ENCODE results near the gene SBF2.
"Not testable (repeated sequence)": the region's sequence is repeated elsewhere in the genome, so short reads cannot be mapped to it uniquely, and the experiment has no call there.

The SBF2 gene

DNA sequence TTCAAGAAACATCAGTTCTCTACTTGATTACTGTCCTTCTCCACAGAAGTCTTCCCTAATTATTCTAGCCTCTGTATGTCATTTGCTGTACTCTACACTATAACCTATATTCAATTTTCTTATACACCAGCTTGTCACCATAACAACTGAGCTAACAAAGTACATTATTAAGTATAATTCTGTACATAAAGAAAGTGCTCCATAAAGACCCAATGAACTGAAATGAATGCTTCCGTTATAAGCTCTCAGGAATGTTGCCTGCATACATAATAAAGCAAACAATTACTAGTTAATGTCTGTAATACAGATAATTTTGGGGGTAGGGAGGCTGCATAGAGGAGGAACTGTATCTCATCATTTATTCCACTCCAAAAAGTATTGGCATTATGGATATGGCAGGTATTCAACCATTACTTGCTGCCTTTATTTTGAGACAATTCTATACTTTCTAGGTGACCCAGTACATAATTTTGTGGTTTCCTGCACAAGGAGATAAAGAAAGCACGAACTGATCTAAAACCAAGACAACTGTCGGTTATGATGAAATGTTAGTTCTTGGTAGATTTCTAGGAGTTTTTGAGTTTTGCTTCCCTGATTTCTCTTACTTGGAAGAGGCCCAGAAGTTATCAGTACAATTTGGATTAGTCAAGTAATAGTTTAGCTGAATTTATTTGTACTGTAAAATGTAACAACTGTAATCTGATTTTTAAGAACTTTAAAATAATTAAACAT lies 202.5 kb downstream of the SBF2 start:
- Histone ChIP-seq H3K9ac (ENCODE audit: low read length) (no peak overlapping the region), H3K4me3 (ENCODE audit: low read length) (no peak overlapping the region), H3K36me3 (ENCODE audit: control insufficient read depth, low read depth, low read length) (no peaks in the 10 kb centered on the region), H3K27ac (ENCODE audit: low read length) (no peak overlapping the region), H3K4me1 (ENCODE audit: control insufficient read depth, low read depth, low read length) (no peaks in the 10 kb centered on the region), H3K27me3 (ENCODE audit: control insufficient read depth, insufficient read depth, low read length) (no peaks in the 10 kb centered on the region), H3K9me3 (ENCODE audit: control insufficient read depth, low read depth, low read length) (no peaks in the 10 kb centered on the region)

DNA sequence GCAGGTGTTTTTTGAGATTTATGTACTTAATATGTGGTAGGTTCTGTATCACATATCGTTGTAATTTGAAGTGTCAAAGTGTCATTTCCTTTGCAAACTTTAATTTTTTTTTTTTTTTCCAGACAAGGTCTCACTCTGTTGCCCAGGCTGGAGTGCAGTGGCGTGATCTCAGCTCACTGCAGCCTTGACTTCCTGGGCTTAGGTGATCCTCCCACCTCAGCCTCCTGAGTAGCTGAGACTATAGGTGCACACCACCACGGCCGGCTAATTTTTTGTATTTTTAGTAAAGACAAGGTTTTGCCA lies 206.1 kb downstream of the SBF2 start:
- H3K36me3 ChIP-seq (ENCODE audit: control insufficient read depth, low read depth, low read length); H3K27me3 ChIP-seq (ENCODE audit: control insufficient read depth, insufficient read depth, low read length); H3K27ac ChIP-seq (ENCODE audit: low read length); H3K4me1 ChIP-seq (ENCODE audit: control insufficient read depth, low read depth, low read length); H3K4me3 ChIP-seq (ENCODE audit: low read length); H3K9ac ChIP-seq (ENCODE audit: low read length); H3K9me3 ChIP-seq (ENCODE audit: control insufficient read depth, low read depth, low read length): not testable (repeated sequence)

DNA sequence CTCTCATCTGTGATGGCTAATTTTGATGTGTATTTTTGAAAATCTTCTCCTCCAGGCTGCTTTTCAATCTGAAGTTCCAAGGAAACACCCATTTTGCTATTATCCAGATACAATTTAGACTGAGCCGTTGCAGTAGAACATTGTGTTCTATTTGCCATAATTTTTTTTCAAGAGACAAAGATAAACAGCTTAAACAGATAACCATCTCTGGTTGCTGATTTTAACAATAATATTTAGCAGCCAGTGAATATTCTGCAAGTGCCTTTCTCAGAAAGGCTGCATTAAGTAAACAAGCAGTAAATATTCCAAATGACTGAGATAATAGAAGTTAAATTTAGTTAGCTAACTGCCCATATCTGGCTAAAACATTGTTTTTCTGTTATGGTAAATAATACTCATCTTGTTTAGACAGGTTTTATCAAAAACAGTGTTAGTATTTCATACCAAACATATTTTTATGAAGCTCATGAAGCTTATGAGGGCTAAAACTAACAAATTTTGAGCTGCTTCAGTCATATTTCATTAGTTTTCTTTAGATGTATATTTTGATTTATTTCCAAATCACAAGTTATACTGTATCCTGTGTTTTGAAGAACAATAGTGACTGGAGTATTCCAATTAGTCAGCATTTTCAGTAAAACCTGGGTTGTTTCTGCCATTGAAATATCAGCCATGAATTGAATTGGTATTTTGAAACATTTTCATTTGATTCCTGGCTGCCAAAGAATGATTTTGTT lies 206.7 kb downstream of the SBF2 start:
- H3K9me3 ChIP-seq (ENCODE audit: control insufficient read depth, low read depth, low read length), result no peaks in the 10 kb centered on the region
- no peak overlapping the region for H3K4me3 ChIP-seq (ENCODE audit: low read length)
- no peak overlapping the region for H3K27ac ChIP-seq (ENCODE audit: low read length)
- H3K36me3 ChIP-seq (ENCODE audit: control insufficient read depth, low read depth, low read length), result no peaks in the 10 kb centered on the region
- no peaks in the 10 kb centered on the region for H3K27me3 ChIP-seq (ENCODE audit: control insufficient read depth, insufficient read depth, low read length)
- no peaks in the 10 kb centered on the region for H3K4me1 ChIP-seq (ENCODE audit: control insufficient read depth, low read depth, low read length)
- no peak overlapping the region for H3K9ac ChIP-seq (ENCODE audit: low read length)

DNA sequence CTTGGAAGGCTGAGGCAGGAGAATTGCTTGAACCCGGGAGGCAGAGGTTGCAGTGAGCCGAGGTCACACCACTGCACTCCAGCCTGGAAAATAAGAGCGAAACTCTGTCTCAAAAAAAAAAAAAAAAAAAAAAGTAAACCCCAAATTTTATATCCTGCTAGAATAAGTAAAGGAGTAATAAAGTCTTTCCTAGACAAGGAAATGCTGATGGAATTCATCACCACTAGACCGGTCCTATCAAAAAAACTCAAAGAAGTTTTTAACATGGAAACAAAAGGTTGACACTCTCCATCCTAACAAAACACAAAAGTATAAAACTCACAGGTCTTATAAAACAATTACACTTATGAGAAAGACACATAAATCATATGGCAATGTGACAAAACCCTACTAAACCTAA lies 213.9 kb downstream of the SBF2 start:
- Histone ChIP-seq H3K36me3 (ENCODE audit: control insufficient read depth, low read depth, low read length) (no peaks in the 10 kb centered on the region), H3K9ac (ENCODE audit: low read length) (no peak overlapping the region), H3K9me3 (ENCODE audit: control insufficient read depth, low read depth, low read length) (no peaks in the 10 kb centered on the region), H3K4me3 (ENCODE audit: low read length) (no peak overlapping the region), H3K27me3 (ENCODE audit: control insufficient read depth, insufficient read depth, low read length) (no peaks in the 10 kb centered on the region), H3K4me1 (ENCODE audit: control insufficient read depth, low read depth, low read length) (no peaks in the 10 kb centered on the region), H3K27ac (ENCODE audit: low read length) (no peak overlapping the region)

DNA sequence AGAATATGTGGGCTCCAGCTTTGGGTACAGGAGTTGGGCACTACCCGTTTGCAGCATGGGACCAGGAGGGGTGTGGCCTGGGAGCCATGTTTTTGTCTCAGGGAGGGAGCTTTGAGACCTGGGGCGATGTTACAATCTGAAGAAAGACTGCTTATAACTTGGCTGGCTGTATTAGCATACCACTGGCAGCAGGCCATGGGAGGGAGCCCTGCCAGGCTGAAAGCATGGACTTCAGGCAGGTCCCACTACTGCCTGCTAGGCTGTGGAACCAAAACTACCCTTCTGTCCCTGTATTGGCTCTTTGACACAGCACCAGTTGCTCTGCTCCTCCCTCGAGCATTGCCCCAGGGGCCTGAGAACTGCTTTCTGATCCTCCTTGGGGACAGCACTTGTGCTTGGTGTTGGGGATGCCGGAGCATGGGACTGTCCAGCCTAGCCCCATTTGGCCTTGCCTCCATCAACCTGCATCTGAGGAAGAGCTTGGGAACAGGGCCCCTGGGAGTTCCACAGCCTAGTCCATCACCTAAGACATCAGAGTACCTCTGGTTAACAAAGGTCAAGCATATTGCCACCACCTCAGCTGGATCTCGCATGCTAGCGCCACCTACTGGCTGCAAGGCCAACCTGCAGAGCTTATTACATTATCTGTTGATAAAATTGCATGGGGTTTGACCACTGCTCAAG lies 217.4 kb downstream of the SBF2 start:
- Histone ChIP-seq H3K9me3 (ENCODE audit: control insufficient read depth, low read depth, low read length) (no peaks in the 10 kb centered on the region), H3K27ac (ENCODE audit: low read length) (no peak overlapping the region), H3K27me3 (ENCODE audit: control insufficient read depth, insufficient read depth, low read length) (no peaks in the 10 kb centered on the region), H3K36me3 (ENCODE audit: control insufficient read depth, low read depth, low read length) (no peaks in the 10 kb centered on the region), H3K4me3 (ENCODE audit: low read length) (no peak overlapping the region), H3K4me1 (ENCODE audit: control insufficient read depth, low read depth, low read length) (no peaks in the 10 kb centered on the region), H3K9ac (ENCODE audit: low read length) (no peak overlapping the region)

DNA sequence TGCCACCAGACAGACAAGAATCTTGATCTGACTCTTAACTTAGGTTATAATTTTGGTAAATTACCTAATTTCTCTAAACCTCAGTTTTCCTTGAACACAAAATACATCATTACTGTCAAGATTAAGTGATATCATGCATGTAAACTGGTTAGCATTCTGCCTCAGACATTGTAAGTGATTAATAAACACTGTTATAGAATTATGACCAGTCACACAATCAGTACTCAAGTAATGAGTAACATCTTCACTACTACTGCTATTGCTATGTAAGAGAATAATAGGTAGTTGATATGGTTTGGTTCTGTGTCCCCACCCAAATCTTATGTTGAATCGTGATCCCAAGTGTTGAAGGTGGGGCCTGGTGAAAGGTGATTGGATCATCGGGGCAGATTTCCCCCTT lies 218.9 kb downstream of the SBF2 start:
- no peak overlapping the region for H3K4me3 ChIP-seq (ENCODE audit: low read length)
- no peak overlapping the region for H3K27ac ChIP-seq (ENCODE audit: low read length)

DNA sequence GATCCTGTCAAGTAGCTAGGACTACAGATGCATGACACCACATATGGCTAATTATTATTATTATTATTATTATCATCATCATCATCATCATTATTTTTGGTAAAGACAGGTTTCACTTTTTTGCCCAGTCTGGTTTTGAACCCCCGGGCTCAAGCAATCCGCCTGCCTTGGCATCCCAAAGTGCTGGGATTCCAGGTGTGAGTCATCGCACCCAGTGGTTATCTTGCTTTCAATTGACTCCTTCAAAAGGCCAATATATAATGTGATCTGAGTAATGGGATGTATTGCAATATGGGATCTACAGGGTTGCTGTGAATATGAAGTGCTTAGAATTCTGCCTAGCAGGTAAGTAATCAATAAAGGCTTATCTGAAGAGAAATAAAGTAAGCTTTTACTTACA lies 221.2 kb downstream of the SBF2 start:
- Histone ChIP-seq H3K27ac (ENCODE audit: low read length) (no peak overlapping the region), H3K9ac (ENCODE audit: low read length) (no peak overlapping the region), H3K9me3 (ENCODE audit: control insufficient read depth, low read depth, low read length) (no peaks in the 10 kb centered on the region), H3K36me3 (ENCODE audit: control insufficient read depth, low read depth, low read length) (no peaks in the 10 kb centered on the region), H3K27me3 (ENCODE audit: control insufficient read depth, insufficient read depth, low read length) (no peaks in the 10 kb centered on the region), H3K4me3 (ENCODE audit: low read length) (no peak overlapping the region), H3K4me1 (ENCODE audit: control insufficient read depth, low read depth, low read length) (peaks cover 6% of the 10 kb centered on the region)

More for the DNA sequence above, 218.9 kb downstream of the SBF2 start:
- Histone ChIP-seq H3K27me3 (ENCODE audit: control insufficient read depth, insufficient read depth, low read length) (no peaks in the 10 kb centered on the region), H3K9ac (ENCODE audit: low read length) (no peak overlapping the region), H3K36me3 (ENCODE audit: control insufficient read depth, low read depth, low read length) (no peaks in the 10 kb centered on the region), H3K4me1 (ENCODE audit: control insufficient read depth, low read depth, low read length) (no peaks in the 10 kb centered on the region), H3K9me3 (ENCODE audit: control insufficient read depth, low read depth, low read length) (no peaks in the 10 kb centered on the region)

DNA sequence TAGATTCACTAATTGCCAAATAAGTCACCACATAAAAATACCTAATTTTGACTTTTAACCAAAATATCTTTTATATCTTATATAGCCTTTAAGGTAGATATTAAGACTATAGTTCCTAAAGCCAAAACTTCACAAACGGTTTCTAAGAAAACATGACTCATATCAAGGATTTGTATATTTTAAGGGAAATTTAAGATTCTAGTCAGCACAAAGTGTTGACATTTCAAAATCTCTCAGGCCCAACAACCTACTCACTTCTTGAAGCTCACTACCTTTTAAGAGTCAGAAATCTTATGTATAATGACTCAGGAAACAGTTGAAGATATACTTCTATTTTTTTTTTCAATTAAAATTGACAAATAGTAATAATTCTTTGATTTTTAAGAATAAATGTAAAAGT lies 221.9 kb downstream of the SBF2 start:
- H3K9ac ChIP-seq (ENCODE audit: low read length), result no peak overlapping the region
- H3K4me3 ChIP-seq (ENCODE audit: low read length), result no peak overlapping the region

DNA sequence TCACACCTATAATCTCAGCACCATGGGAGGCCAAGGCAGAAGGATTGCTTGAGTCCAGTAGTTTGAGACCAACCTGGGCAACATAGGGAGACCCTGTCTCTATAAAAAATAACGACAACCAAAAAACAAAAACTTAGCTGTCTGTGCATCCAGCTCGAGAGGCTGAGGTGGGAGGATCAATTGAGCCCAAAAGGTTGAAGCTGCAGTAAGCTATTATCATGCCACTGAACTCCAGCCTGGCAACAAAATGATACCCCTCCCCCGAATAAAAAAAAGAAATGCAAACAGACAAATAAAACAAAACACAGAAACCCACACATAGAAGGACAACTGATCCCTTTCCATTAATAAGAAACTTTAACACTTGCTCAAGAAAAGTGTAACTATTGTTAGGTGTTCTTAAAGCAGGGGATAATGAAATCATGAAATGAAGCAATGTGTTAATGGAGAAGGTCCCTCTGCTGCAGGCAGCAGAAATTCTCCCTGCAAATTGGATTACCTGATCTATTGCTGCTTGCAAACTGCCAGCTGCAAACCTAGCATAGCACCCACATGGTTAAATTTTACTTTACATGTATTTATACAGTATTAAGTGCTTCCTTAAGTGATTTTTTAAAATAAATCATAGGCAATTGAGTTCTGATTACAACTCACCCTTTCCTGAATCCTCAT lies 226.3 kb downstream of the SBF2 start:
- no peaks in the 10 kb centered on the region for H3K36me3 ChIP-seq (ENCODE audit: control insufficient read depth, low read depth, low read length)
- no peaks in the 10 kb centered on the region for H3K9me3 ChIP-seq (ENCODE audit: control insufficient read depth, low read depth, low read length)
- no peaks in the 10 kb centered on the region for H3K27me3 ChIP-seq (ENCODE audit: control insufficient read depth, insufficient read depth, low read length)
- H3K9ac ChIP-seq (ENCODE audit: low read length), result no peak overlapping the region
- H3K4me3 ChIP-seq (ENCODE audit: low read length), result no peak overlapping the region
- peaks cover 21% of the 10 kb centered on the region for H3K4me1 ChIP-seq (ENCODE audit: control insufficient read depth, low read depth, low read length)
- H3K27ac ChIP-seq (ENCODE audit: low read length), result peak overlapping the region; percentile 7

More for the DNA sequence above, 221.9 kb downstream of the SBF2 start:
- no peaks in the 10 kb centered on the region for H3K27me3 ChIP-seq (ENCODE audit: control insufficient read depth, insufficient read depth, low read length)
- H3K27ac ChIP-seq (ENCODE audit: low read length), result no peak overlapping the region
- peaks cover 13% of the 10 kb centered on the region for H3K4me1 ChIP-seq (ENCODE audit: control insufficient read depth, low read depth, low read length)
- H3K9me3 ChIP-seq (ENCODE audit: control insufficient read depth, low read depth, low read length), result no peaks in the 10 kb centered on the region
- H3K36me3 ChIP-seq (ENCODE audit: control insufficient read depth, low read depth, low read length), result no peaks in the 10 kb centered on the region

DNA sequence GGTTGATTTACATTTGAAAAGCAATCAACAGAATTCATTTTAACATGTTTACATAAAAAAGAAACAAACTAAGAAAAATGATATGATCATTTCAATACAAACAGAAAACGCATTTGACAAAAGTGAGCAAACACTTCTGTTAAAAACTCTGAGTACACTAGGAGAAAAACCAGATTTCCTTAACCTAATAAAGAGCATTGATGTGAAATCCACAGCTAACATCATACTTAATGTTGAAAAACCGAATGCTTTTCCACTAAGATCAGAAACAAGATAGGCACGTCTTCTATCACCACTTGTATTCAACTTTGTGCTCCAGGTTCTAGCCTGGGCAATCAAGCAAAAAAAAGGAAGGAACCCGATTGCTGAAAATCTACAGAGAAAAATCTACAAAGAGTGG lies 227.6 kb downstream of the SBF2 start:
- Histone ChIP-seq H3K9me3 (ENCODE audit: control insufficient read depth, low read depth, low read length) (peaks cover 5% of the 10 kb centered on the region), H3K36me3 (ENCODE audit: control insufficient read depth, low read depth, low read length) (no peaks in the 10 kb centered on the region)

DNA sequence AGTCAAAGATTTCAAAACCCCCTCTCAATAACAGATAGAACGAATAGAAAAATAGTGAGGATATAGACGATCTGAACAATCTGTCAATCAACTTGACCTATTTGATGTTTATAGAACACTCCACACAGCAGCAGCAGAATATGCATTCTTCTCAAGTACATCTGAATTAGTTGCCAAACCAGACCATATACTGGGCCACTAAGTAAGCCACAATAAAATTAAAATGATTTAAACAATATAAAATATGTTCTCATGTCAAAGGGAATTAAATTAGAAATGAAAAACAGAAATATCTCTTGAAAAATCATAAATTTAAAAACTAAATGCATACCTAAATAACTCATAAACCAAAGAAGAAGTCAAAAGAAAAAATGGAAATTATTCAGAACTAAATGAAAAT lies 229.2 kb downstream of the SBF2 start:
- Histone ChIP-seq H3K27me3 (ENCODE audit: control insufficient read depth, insufficient read depth, low read length) (no peaks in the 10 kb centered on the region), H3K4me1 (ENCODE audit: control insufficient read depth, low read depth, low read length) (peaks cover 21% of the 10 kb centered on the region), H3K27ac (ENCODE audit: low read length) (no peak overlapping the region), H3K9ac (ENCODE audit: low read length) (no peak overlapping the region), H3K4me3 (ENCODE audit: low read length) (no peak overlapping the region), H3K36me3 (ENCODE audit: control insufficient read depth, low read depth, low read length) (no peaks in the 10 kb centered on the region), H3K9me3 (ENCODE audit: control insufficient read depth, low read depth, low read length) (peaks cover 5% of the 10 kb centered on the region)

More for the DNA sequence above, 227.6 kb downstream of the SBF2 start:
- Histone ChIP-seq H3K9ac (ENCODE audit: low read length) (no peak overlapping the region), H3K4me1 (ENCODE audit: control insufficient read depth, low read depth, low read length) (peaks cover 21% of the 10 kb centered on the region), H3K27me3 (ENCODE audit: control insufficient read depth, insufficient read depth, low read length) (no peaks in the 10 kb centered on the region), H3K4me3 (ENCODE audit: low read length) (no peak overlapping the region), H3K27ac (ENCODE audit: low read length) (no peak overlapping the region)
